NT2/D1 (cell line): ENCODE data around the gene HDGFL2.

Source experiments
- SUZ12 ChIP-seq: IDR thresholded peaks from 2 replicates; pipeline ENCODE4 v1.6.1; 2011; ENCODE audit not compliant: insufficient read length, insufficient read depth; ENCODE audit errors: extremely low read depth
- YY1 ChIP-seq: IDR thresholded peaks from 2 replicates; pipeline ENCODE4 v1.6.1; 2011; ENCODE audit not compliant: insufficient read length, insufficient read depth
- ZNF274 ChIP-seq: IDR thresholded peaks from 2 replicates; pipeline ENCODE4 v1.6.1; 2011; ENCODE audit warnings: mild to moderate bottlenecking, low read depth, low read length

GRCh38 chr19:4519172-4519496 lies 47.0 kb downstream of the HDGFL2 start:
- TF ChIP-seq ZNF274: no peak
- no peak for TF ChIP-seq YY1
- no peak for TF ChIP-seq SUZ12
